ENCODE data around the gene CHCHD5. TPM values are rescaled to one million over a fixed set of nuclear protein-coding genes. Genes with fewer than 3 reads are reported as not detected.

Gene CHCHD5
- polyA plus RNA-seq, 3 donors: 37.1 to 77.3 (median 56.2) TPM

DNA sequence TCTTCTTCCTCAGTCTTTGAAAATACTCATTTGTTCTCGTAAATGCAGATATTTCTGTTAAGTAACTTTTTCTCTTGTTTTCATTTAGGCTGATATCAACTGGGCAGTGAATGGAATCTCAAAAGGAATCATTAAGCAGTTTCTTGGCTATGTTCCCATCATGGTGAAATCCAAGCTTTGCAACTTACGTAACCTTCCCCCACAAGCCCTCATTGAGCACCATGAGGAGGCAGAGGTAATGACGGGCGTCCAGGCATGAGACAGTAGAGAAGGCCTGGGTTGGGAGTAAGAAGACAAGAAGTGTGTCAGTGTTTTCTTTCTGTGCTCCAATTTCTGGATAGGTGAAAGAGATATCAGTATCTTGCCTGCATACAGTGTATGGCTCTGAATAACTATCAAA, 37.1 kb upstream of the CHCHD5 start:
- intact Hi-C loops (cut with micrococcal nuclease): no loop called here
- H3K9me3 Mint-ChIP-seq: no peaks in the 10 kb centered on the region
- no peak overlapping the region for H3K4me3 ChIP-seq (replicated peaks in 1 of 3; ENCODE audit: low read depth in 2 of 3, low read length in 3 of 3)
- peaks cover 50 to 53% of the 10 kb centered on the region in 2 donors for H3K36me3 Mint-ChIP-seq
- TF ChIP-seq, protein P1, sequence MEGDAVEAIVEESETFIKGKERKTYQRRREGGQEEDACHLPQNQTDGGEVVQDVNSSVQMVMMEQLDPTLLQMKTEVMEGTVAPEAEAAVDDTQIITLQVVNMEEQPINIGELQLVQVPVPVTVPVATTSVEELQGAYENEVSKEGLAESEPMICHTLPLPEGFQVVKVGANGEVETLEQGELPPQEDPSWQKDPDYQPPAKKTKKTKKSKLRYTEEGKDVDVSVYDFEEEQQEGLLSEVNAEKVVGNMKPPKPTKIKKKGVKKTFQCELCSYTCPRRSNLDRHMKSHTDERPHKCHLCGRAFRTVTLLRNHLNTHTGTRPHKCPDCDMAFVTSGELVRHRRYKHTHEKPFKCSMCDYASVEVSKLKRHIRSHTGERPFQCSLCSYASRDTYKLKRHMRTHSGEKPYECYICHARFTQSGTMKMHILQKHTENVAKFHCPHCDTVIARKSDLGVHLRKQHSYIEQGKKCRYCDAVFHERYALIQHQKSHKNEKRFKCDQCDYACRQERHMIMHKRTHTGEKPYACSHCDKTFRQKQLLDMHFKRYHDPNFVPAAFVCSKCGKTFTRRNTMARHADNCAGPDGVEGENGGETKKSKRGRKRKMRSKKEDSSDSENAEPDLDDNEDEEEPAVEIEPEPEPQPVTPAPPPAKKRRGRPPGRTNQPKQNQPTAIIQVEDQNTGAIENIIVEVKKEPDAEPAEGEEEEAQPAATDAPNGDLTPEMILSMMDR (IDR thresholded peaks at IDR 0.05): no peak
- peak overlapping the region in 1 of 2 donors; percentile 56 for H3K27ac ChIP-seq (ENCODE audit: low read depth in 1 of 2, low read length in 2 of 2)
- H3K9me3 ChIP-seq (replicated peaks in 1 of 2; ENCODE audit: control insufficient read depth in 1 of 2, insufficient read depth in 1 of 2, low read length in 2 of 2): no peaks in the 10 kb centered on the region
- DNase-seq: peak in 1 of 3 donors; percentile 11
- peaks cover 45% of the 10 kb centered on the region for H3K79me2 ChIP-seq (ENCODE audit: insufficient read depth, low read length)
- H2AFZ ChIP-seq (ENCODE audit: insufficient read depth, low read depth, low read length, poor library complexity, severe bottlenecking): no peak overlapping the region
- H3K4me1 Mint-ChIP-seq: peaks cover 4% of the 10 kb centered on the region
- H3K4me2 ChIP-seq (replicated peaks; ENCODE audit: extremely low read depth, low read length, poor library complexity, severe bottlenecking): no peak overlapping the region
- no peaks in the 10 kb centered on the region for H4K20me1 ChIP-seq (ENCODE audit: insufficient read depth, low read length)
- WGBS (ENCODE audit: insufficient coverage): 0% methylated on average over 2 of the region's 4 CpGs
- H3K36me3 ChIP-seq (replicated peaks in 1 of 2; ENCODE audit: control insufficient read depth in 1 of 2, insufficient read depth in 2 of 2, low read length in 2 of 2): peaks cover 50 to 63% of the 10 kb centered on the region in 2 donors
- no peaks in the 10 kb centered on the region for H3K27me3 ChIP-seq (ENCODE audit: control insufficient read depth in 2 of 2, insufficient read depth in 2 of 2, low read length in 2 of 2)
- peak overlapping the region in 1 of 7 donors; percentile 7 for H3K27ac Mint-ChIP-seq
- H3K4me3 Mint-ChIP-seq: no peak overlapping the region
- no peak overlapping the region for H3K9ac ChIP-seq (ENCODE audit: insufficient read depth, low read length, poor library complexity, severe bottlenecking)
- H3K4me1 ChIP-seq (ENCODE audit: control insufficient read depth in 1 of 2, insufficient read depth in 2 of 2, low read length in 2 of 2): peaks cover 15% of the 10 kb centered on the region in 2 donors
- peaks cover 0 to 2% (median 0%) of the 10 kb centered on the region in 3 donors for H3K27me3 Mint-ChIP-seq (ENCODE audit: low read depth in 3 of 3)

DNA sequence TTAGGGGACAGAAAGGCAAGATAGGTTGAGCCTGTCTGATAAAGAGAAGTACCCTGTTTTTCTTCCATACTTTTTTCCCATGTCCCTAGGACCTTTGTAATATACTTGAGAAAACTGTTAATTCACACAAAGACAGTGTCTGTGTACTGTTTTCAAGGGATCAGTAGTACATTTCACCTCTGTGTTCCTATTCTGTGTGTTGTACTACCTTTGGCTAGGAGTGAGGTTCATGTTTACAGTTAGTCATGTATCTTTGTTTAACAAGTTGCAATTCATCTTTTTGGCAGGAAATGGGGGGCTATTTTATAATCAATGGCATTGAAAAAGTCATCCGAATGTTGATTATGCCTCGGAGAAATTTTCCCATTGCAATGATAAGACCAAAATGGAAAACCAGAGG, 35.4 kb upstream of the CHCHD5 start:
- H3K4me1 ChIP-seq (ENCODE audit: control insufficient read depth in 1 of 2, insufficient read depth in 2 of 2, low read length in 2 of 2): no peaks in the 10 kb centered on the region
- 100% methylated on average over 2 of the region's 2 CpGs for WGBS (ENCODE audit: insufficient coverage)
- intact Hi-C loops (cut with micrococcal nuclease): no loop called here

More for the DNA sequence above, 35.4 kb upstream of the CHCHD5 start:
- Histone ChIP-seq H3K9me3 (replicated peaks in 1 of 2; ENCODE audit: control insufficient read depth in 1 of 2, insufficient read depth in 1 of 2, low read length in 2 of 2) (no peaks in the 10 kb centered on the region), H3K4me2 (replicated peaks; ENCODE audit: extremely low read depth, low read length, poor library complexity, severe bottlenecking) (no peak overlapping the region), H2AFZ (ENCODE audit: insufficient read depth, low read depth, low read length, poor library complexity, severe bottlenecking) (no peak overlapping the region), H3K79me2 (ENCODE audit: insufficient read depth, low read length) (peaks cover 29% of the 10 kb centered on the region), H3K9ac (ENCODE audit: insufficient read depth, low read length, poor library complexity, severe bottlenecking) (no peak overlapping the region), H3K36me3 (replicated peaks in 1 of 2; ENCODE audit: control insufficient read depth in 1 of 2, insufficient read depth in 2 of 2, low read length in 2 of 2) (peaks cover 66 to 79% of the 10 kb centered on the region in 2 donors), H3K27me3 (ENCODE audit: control insufficient read depth in 2 of 2, insufficient read depth in 2 of 2, low read length in 2 of 2) (no peaks in the 10 kb centered on the region), H3K27ac (ENCODE audit: low read depth in 1 of 2, low read length in 2 of 2) (no peak overlapping the region), H4K20me1 (ENCODE audit: insufficient read depth, low read length) (no peaks in the 10 kb centered on the region), H3K4me3 (replicated peaks in 1 of 3; ENCODE audit: low read depth in 2 of 3, low read length in 3 of 3) (no peak overlapping the region)
- H3K9me3 Mint-ChIP-seq: no peaks in the 10 kb centered on the region
- TF ChIP-seq, protein P1 (IDR thresholded peaks at IDR 0.05): no peak
- peaks cover 64 to 69% of the 10 kb centered on the region in 2 donors for H3K36me3 Mint-ChIP-seq
- DNase-seq: no peak
- no peak overlapping the region for H3K4me3 Mint-ChIP-seq
- H3K27ac Mint-ChIP-seq: no peak overlapping the region
- peaks cover 4% of the 10 kb centered on the region for H3K4me1 Mint-ChIP-seq
- peaks cover 0 to 2% (median 0%) of the 10 kb centered on the region in 3 donors for H3K27me3 Mint-ChIP-seq (ENCODE audit: low read depth in 3 of 3)

Data from CD14-positive monocyte (primary cell).